ENCODE results near the gene ACLY. TPM values are rescaled to one million over a fixed set of nuclear protein-coding genes. Genes with fewer than 3 reads are reported as not detected.
"Not testable (repeated sequence)": the region's sequence is repeated elsewhere in the genome, so short reads cannot be mapped to it uniquely, and the experiment has no call there.

ACLY gene
- total and polyA plus RNA-seq, 5 experiments from 2014 or later: 42.7 to 79.3 (median 61.3) TPM

- no peaks in the 10 kb centered on the region for H3K27me3 Mint-ChIP-seq
- DNase-seq (no peak), ATAC-seq (no peak)
- POLR2A ChIA-PET: interaction anchor here (0.9 kb wide), 1 partner anchor 18 kb away, joined by 3 read pairs; the partner anchor contains the start of gene KLHL11
- no peak overlapping the region for H3K4me3 Mint-ChIP-seq
- H3K36me3 Mint-ChIP-seq: peaks cover 0 to 88% (median 21%) of the 10 kb centered on the region in 3 donors
- H3K9me3 Mint-ChIP-seq: no peaks in the 10 kb centered on the region
- peak overlapping the region in 1 of 10 donors; percentile 4 for H3K27ac Mint-ChIP-seq
- H3K4me1 Mint-ChIP-seq: peaks cover 0 to 9% (median 0%) of the 10 kb centered on the region in 4 donors
Observed at GRCh38 chr17:41882756-41883155, 36.0 kb downstream of the ACLY start.

GRCh38 chr17:41880130-41880529, 38.6 kb downstream of the ACLY start:
- POLR2A ChIA-PET: interaction anchor here (0.6 kb wide), 1 partner anchor 92 kb away, joined by 3 read pairs; no protein-coding TSS in a partner anchor
- ATAC-seq: no peak
- H3K27ac Mint-ChIP-seq: no peak overlapping the region
- H3K27me3 Mint-ChIP-seq: no peaks in the 10 kb centered on the region
- H3K4me3 Mint-ChIP-seq: no peak overlapping the region
- DNase-seq: no peak
- peaks cover 0 to 9% (median 0%) of the 10 kb centered on the region in 4 donors for H3K4me1 Mint-ChIP-seq
- H3K9me3 Mint-ChIP-seq: no peaks in the 10 kb centered on the region
- peaks cover 0 to 82% (median 16%) of the 10 kb centered on the region in 3 donors for H3K36me3 Mint-ChIP-seq

GRCh38 chr17:41874293-41874670, 44.5 kb downstream of the ACLY start:
- H3K27ac Mint-ChIP-seq, H3K27me3 Mint-ChIP-seq, ATAC-seq, H3K4me3 Mint-ChIP-seq, DNase-seq, H3K9me3 Mint-ChIP-seq, H3K4me1 Mint-ChIP-seq: not testable (repeated sequence)
- H3K36me3 Mint-ChIP-seq: peaks cover 0 to 81% (median 16%) of the 10 kb centered on the region in 3 donors
- POLR2A ChIA-PET: interaction anchor here (0.9 kb wide), 1 partner anchor 10 kb away, joined by 3 read pairs; no protein-coding TSS in a partner anchor

GRCh38 chr17:41873559-41874292, 45.0 kb downstream of the ACLY start:
- H3K27me3 Mint-ChIP-seq: no peaks in the 10 kb centered on the region
- ATAC-seq: no peak
- no peaks in the 10 kb centered on the region for H3K4me1 Mint-ChIP-seq
- no peaks in the 10 kb centered on the region for H3K9me3 Mint-ChIP-seq
- H3K27ac Mint-ChIP-seq: no peak overlapping the region
- POLR2A ChIA-PET: interaction anchor here (0.9 kb wide), 1 partner anchor 9 kb away, joined by 3 read pairs; no protein-coding TSS in a partner anchor
- no peak overlapping the region for H3K4me3 Mint-ChIP-seq
- peaks cover 0 to 84% (median 15%) of the 10 kb centered on the region in 3 donors for H3K36me3 Mint-ChIP-seq
- no peak for DNase-seq

- Mint-ChIP-seq H3K9me3 (no peaks in the 10 kb centered on the region), H3K27ac (peak overlapping the region in 2 of 10 donors; percentile 19 to 38), H3K4me1 (peaks cover 0 to 4% (median 2%) of the 10 kb centered on the region in 4 donors), H3K4me3 (no peak overlapping the region), H3K27me3 (no peaks in the 10 kb centered on the region), H3K36me3 (peaks cover 0 to 79% (median 7%) of the 10 kb centered on the region in 3 donors)
- POLR2A ChIA-PET: no interaction called here
- DNase-seq (no peak), ATAC-seq (no peak)
Observed at GRCh38 chr17:41871789-41872188, 47.0 kb downstream of the ACLY start.

GRCh38 chr17:41870627-41871026, 48.1 kb downstream of the ACLY start:
- peak overlapping the region in 1 of 10 donors; percentile 11 for H3K27ac Mint-ChIP-seq
- H3K4me3 Mint-ChIP-seq: no peak overlapping the region

GRCh38 chr17:41870097-41870496, 48.7 kb downstream of the ACLY start:
- peaks cover 0 to 74% (median 6%) of the 10 kb centered on the region in 3 donors for H3K36me3 Mint-ChIP-seq
- no peaks in the 10 kb centered on the region for H3K27me3 Mint-ChIP-seq
- H3K27ac Mint-ChIP-seq: peak overlapping the region in 3 of 10 donors; percentile 8 to 34 (median 11)
- DNase-seq (no peak), ATAC-seq (no peak)
- H3K4me3 Mint-ChIP-seq: no peak overlapping the region
- POLR2A ChIA-PET: interaction anchor here (1.4 kb wide), 1 partner anchor 48 kb away, joined by 6 read pairs; the partner anchor contains the start of gene ACLY
- peaks cover 0 to 7% (median 4%) of the 10 kb centered on the region in 4 donors for H3K4me1 Mint-ChIP-seq
- no peaks in the 10 kb centered on the region for H3K9me3 Mint-ChIP-seq

More at GRCh38 chr17:41870627-41871026, 48.1 kb downstream of the ACLY start:
- peaks cover 0 to 74% (median 6%) of the 10 kb centered on the region in 3 donors for H3K36me3 Mint-ChIP-seq
- DNase-seq (no peak), ATAC-seq (no peak)
- POLR2A ChIA-PET: interaction anchor here (1.4 kb wide), 1 partner anchor 48 kb away, joined by 6 read pairs; the partner anchor contains the start of gene ACLY
- no peaks in the 10 kb centered on the region for H3K27me3 Mint-ChIP-seq
- peaks cover 0 to 4% (median 2%) of the 10 kb centered on the region in 4 donors for H3K4me1 Mint-ChIP-seq
- H3K9me3 Mint-ChIP-seq: no peaks in the 10 kb centered on the region

- H3K4me1 Mint-ChIP-seq: peaks cover 0 to 7% (median 4%) of the 10 kb centered on the region in 4 donors
- H3K27me3 Mint-ChIP-seq: no peaks in the 10 kb centered on the region
- ATAC-seq (no peak), DNase-seq (no peak)
- POLR2A ChIA-PET: interaction anchor here (1.4 kb wide), 1 partner anchor 49 kb away, joined by 6 read pairs; the partner anchor contains the start of gene ACLY
- H3K9me3 Mint-ChIP-seq: no peaks in the 10 kb centered on the region
- no peak overlapping the region for H3K4me3 Mint-ChIP-seq
- peak overlapping the region in 2 of 10 donors; percentile 9 to 29 for H3K27ac Mint-ChIP-seq
- peaks cover 0 to 68% (median 4%) of the 10 kb centered on the region in 3 donors for H3K36me3 Mint-ChIP-seq
Observed at GRCh38 chr17:41869426-41869825, 49.3 kb downstream of the ACLY start.

- H3K27ac Mint-ChIP-seq: peak overlapping the region in 7 of 10 donors; percentile 31 to 87 (median 70)
- POLR2A ChIA-PET: interaction anchor here (0.6 kb wide), 2 partner anchors 80 to 653 kb away, joined by 4 to 5 read pairs; no protein-coding TSS in a partner anchor
- peaks cover 0 to 63% (median 4%) of the 10 kb centered on the region in 3 donors for H3K36me3 Mint-ChIP-seq
- no peak overlapping the region for H3K4me3 Mint-ChIP-seq
- ATAC-seq (no peak), DNase-seq (no peak)
- no peaks in the 10 kb centered on the region for H3K27me3 Mint-ChIP-seq
- no peaks in the 10 kb centered on the region for H3K9me3 Mint-ChIP-seq
- peaks cover 0 to 7% (median 4%) of the 10 kb centered on the region in 4 donors for H3K4me1 Mint-ChIP-seq
Observed at GRCh38 chr17:41868568-41868967, 50.2 kb downstream of the ACLY start.

- peak overlapping the region in 4 of 10 donors; percentile 49 to 91 (median 90) for H3K27ac Mint-ChIP-seq
- peak in 1 of 2 donors; percentile 5 for ATAC-seq
- no peak for DNase-seq
- peaks cover 0 to 34% (median 0%) of the 10 kb centered on the region in 3 donors for H3K36me3 Mint-ChIP-seq
- H3K27me3 Mint-ChIP-seq: no peaks in the 10 kb centered on the region
- H3K4me3 Mint-ChIP-seq: no peak overlapping the region
- peaks cover 11 to 20% (median 18%) of the 10 kb centered on the region in 4 donors for H3K4me1 Mint-ChIP-seq
- POLR2A ChIA-PET: interaction anchor here (0.6 to 3.2 kb wide), 12 partner anchors 13 to 1589 kb away, joined by 3 to 18 read pairs (median 8); partner anchors contain the start of genes ACLY, CNP, EIF1 and KLHL10
- H3K9me3 Mint-ChIP-seq: no peaks in the 10 kb centered on the region
Observed at GRCh38 chr17:41865596-41865893, 53.2 kb downstream of the ACLY start.

- peaks cover 0 to 29% (median 0%) of the 10 kb centered on the region in 3 donors for H3K36me3 Mint-ChIP-seq
- peaks cover 13 to 26% (median 22%) of the 10 kb centered on the region in 4 donors for H3K4me1 Mint-ChIP-seq
- peak within 1 kb of the TSS in 4 of 10 donors; percentile 49 to 91 (median 90) for H3K27ac Mint-ChIP-seq
- H3K4me3 Mint-ChIP-seq: no peak within 1 kb of the TSS
- H3K9me3 Mint-ChIP-seq: no peaks in the 10 kb centered on the region
- POLR2A ChIA-PET: interaction anchor here (0.6 to 3.2 kb wide), 18 partner anchors 9 to 1588 kb away, joined by 3 to 18 read pairs (median 4); partner anchors contain the start of genes ACLY, CNP, EIF1 and KLHL10
- no peaks in the 10 kb centered on the region for H3K27me3 Mint-ChIP-seq
- DNase-seq (peak; percentile 79 to 91 (median 84)), ATAC-seq (peak; percentile 90)
Observed at GRCh38 chr17:41864836-41865595, 53.7 kb downstream of the ACLY start, which contains the start of gene KLHL11. KLHL11 (minus strand) TSS chr17:41865423; CDS start chr17:41865370, 53 bp downstream.

GRCh38 chr17:41864498-41864835, 54.3 kb downstream of the ACLY start:
- peaks cover 13 to 31% (median 26%) of the 10 kb centered on the region in 4 donors for H3K4me1 Mint-ChIP-seq
- peaks cover 0 to 25% (median 0%) of the 10 kb centered on the region in 3 donors for H3K36me3 Mint-ChIP-seq
- H3K27me3 Mint-ChIP-seq: no peaks in the 10 kb centered on the region
- H3K27ac Mint-ChIP-seq: no peak overlapping the region
- ATAC-seq (peak in 1 of 2 donors; percentile 57), DNase-seq (peak in 1 of 10 donors; percentile 59)
- H3K4me3 Mint-ChIP-seq: no peak overlapping the region
- H3K9me3 Mint-ChIP-seq: no peaks in the 10 kb centered on the region
- POLR2A ChIA-PET: interaction anchor here (0.6 to 3.2 kb wide), 18 partner anchors 9 to 1496 kb away, joined by 3 to 18 read pairs (median 4); partner anchors contain the start of genes ACLY, CNP, EIF1 and KLHL10

Measured in naive thymus-derived CD8-positive, alpha-beta T cell (primary cell).